ENCODE measurements around the gene AUTS2. TPM values are rescaled to one million over a fixed set of nuclear protein-coding genes. Genes with fewer than 3 reads are reported as not detected.

AUTS2 gene
- total and polyA plus RNA-seq, 2 experiments from 2014 or later: 3.0 to 4.4 TPM

GRCh38 chr7:69947998-69948397, 349.7 kb downstream of the AUTS2 start:
- Histone ChIP-seq H3K4me2 (ENCODE audit: unreplicated experiment) (no peak overlapping the region), H3K27ac (no peak overlapping the region), H4K20me1 (ENCODE audit: insufficient read depth) (no peaks in the 10 kb centered on the region), H3K9me3 (ENCODE audit: low read depth) (no peaks in the 10 kb centered on the region), H3K9ac (no peak overlapping the region), H3K27me3 (replicated peaks; ENCODE audit: insufficient read depth) (no peaks in the 10 kb centered on the region), H3K4me3 (no peak overlapping the region), H3K79me2 (ENCODE audit: insufficient read depth) (no peaks in the 10 kb centered on the region), H2AFZ (no peak overlapping the region), H3K36me3 (ENCODE audit: low read depth) (no peaks in the 10 kb centered on the region), H3K4me1 (ENCODE audit: insufficient read depth) (no peaks in the 10 kb centered on the region), H3F3A (ENCODE audit: insufficient read depth) (no peaks in the 10 kb centered on the region), H3K9me2 (ENCODE audit: insufficient read depth) (no peaks in the 10 kb centered on the region)
- no peak for TF ChIP-seq EZH2phosphoT487 (IDR thresholded peaks at IDR 0.05; ENCODE audit: insufficient read depth, low read depth)
- TF ChIP-seq EZH2 (IDR thresholded peaks at IDR 0.05; ENCODE audit: insufficient read depth, poor library complexity, severe bottlenecking): no peak
- in situ Hi-C loops (cut with MboI): no loop called here
- 85 to 93% methylated on average over 3 of the region's 3 CpGs for WGBS, 2 experiments (ENCODE audit: low coverage in 1 of 2, low lambda C conversion rate in 2 of 2, missing lambda C conversion rate in 2 of 2)
- no peak for DNase-seq

- Histone ChIP-seq H3K4me2 (ENCODE audit: unreplicated experiment) (no peak overlapping the region), H3K27ac (no peak overlapping the region), H3K4me1 (ENCODE audit: insufficient read depth) (no peaks in the 10 kb centered on the region), H2AFZ (no peak overlapping the region), H4K20me1 (ENCODE audit: insufficient read depth) (no peaks in the 10 kb centered on the region), H3K4me3 (no peak overlapping the region), H3K9me2 (ENCODE audit: insufficient read depth) (no peaks in the 10 kb centered on the region), H3K9me3 (ENCODE audit: low read depth) (no peaks in the 10 kb centered on the region), H3K36me3 (ENCODE audit: low read depth) (no peaks in the 10 kb centered on the region), H3F3A (ENCODE audit: insufficient read depth) (no peaks in the 10 kb centered on the region), H3K79me2 (ENCODE audit: insufficient read depth) (no peaks in the 10 kb centered on the region), H3K9ac (no peak overlapping the region), H3K27me3 (replicated peaks; ENCODE audit: insufficient read depth) (no peaks in the 10 kb centered on the region)
- WGBS, 2 experiments (ENCODE audit: low coverage in 1 of 2, low lambda C conversion rate in 2 of 2, missing lambda C conversion rate in 2 of 2): 73 to 77% methylated on average over 2 of the region's 2 CpGs
- TF ChIP-seq EZH2 (IDR thresholded peaks at IDR 0.05; ENCODE audit: insufficient read depth, poor library complexity, severe bottlenecking) (no peak), EZH2phosphoT487 (IDR thresholded peaks at IDR 0.05; ENCODE audit: insufficient read depth, low read depth) (no peak)
- in situ Hi-C loops (cut with MboI): no loop called here
- no peak for DNase-seq
Measured at GRCh38 chr7:69949122-69949521, 350.8 kb downstream of the AUTS2 start.

- Histone ChIP-seq H3K4me1 (ENCODE audit: insufficient read depth) (no peaks in the 10 kb centered on the region), H4K20me1 (ENCODE audit: insufficient read depth) (no peaks in the 10 kb centered on the region), H3K4me2 (ENCODE audit: unreplicated experiment) (no peak overlapping the region), H3K79me2 (ENCODE audit: insufficient read depth) (no peaks in the 10 kb centered on the region), H3K4me3 (no peak overlapping the region), H3K9me2 (ENCODE audit: insufficient read depth) (no peaks in the 10 kb centered on the region), H3K36me3 (ENCODE audit: low read depth) (no peaks in the 10 kb centered on the region), H3K9me3 (ENCODE audit: low read depth) (no peaks in the 10 kb centered on the region), H3K27me3 (replicated peaks; ENCODE audit: insufficient read depth) (no peaks in the 10 kb centered on the region), H3F3A (ENCODE audit: insufficient read depth) (no peaks in the 10 kb centered on the region), H3K9ac (no peak overlapping the region), H2AFZ (no peak overlapping the region), H3K27ac (no peak overlapping the region)
- DNase-seq: no peak
- WGBS, 2 experiments (ENCODE audit: low coverage in 1 of 2, low lambda C conversion rate in 2 of 2, missing lambda C conversion rate in 2 of 2): 78 to 82% methylated on average over 3 of the region's 3 CpGs
- TF ChIP-seq EZH2 (IDR thresholded peaks at IDR 0.05; ENCODE audit: insufficient read depth, poor library complexity, severe bottlenecking): no peak
- TF ChIP-seq EZH2phosphoT487 (IDR thresholded peaks at IDR 0.05; ENCODE audit: insufficient read depth, low read depth): no peak
- in situ Hi-C loops (cut with MboI): no loop called here
Measured at GRCh38 chr7:69951458-69951857, 353.2 kb downstream of the AUTS2 start.

GRCh38 chr7:69953136-69954067, 355.1 kb downstream of the AUTS2 start:
- H3K9ac ChIP-seq: no peak overlapping the region
- no peaks in the 10 kb centered on the region for H3K79me2 ChIP-seq (ENCODE audit: insufficient read depth)
- no peak overlapping the region for H3K4me2 ChIP-seq (ENCODE audit: unreplicated experiment)
- no peak for TF ChIP-seq EZH2 (IDR thresholded peaks at IDR 0.05; ENCODE audit: insufficient read depth, poor library complexity, severe bottlenecking)
- TF ChIP-seq EZH2phosphoT487 (IDR thresholded peaks at IDR 0.05; ENCODE audit: insufficient read depth, low read depth): no peak
- no peaks in the 10 kb centered on the region for H3K36me3 ChIP-seq (ENCODE audit: low read depth)
- H3K9me2 ChIP-seq (ENCODE audit: insufficient read depth): no peaks in the 10 kb centered on the region
- WGBS, 2 experiments (ENCODE audit: low coverage in 1 of 2, low lambda C conversion rate in 2 of 2, missing lambda C conversion rate in 2 of 2): 28 to 29% methylated on average over 6 of the region's 6 CpGs
- H3K27me3 ChIP-seq (replicated peaks; ENCODE audit: insufficient read depth): no peaks in the 10 kb centered on the region
- H3K4me3 ChIP-seq: no peak overlapping the region
- no peak overlapping the region for H2AFZ ChIP-seq
- no peak overlapping the region for H3K27ac ChIP-seq
- no peaks in the 10 kb centered on the region for H4K20me1 ChIP-seq (ENCODE audit: insufficient read depth)
- no peaks in the 10 kb centered on the region for H3F3A ChIP-seq (ENCODE audit: insufficient read depth)
- H3K9me3 ChIP-seq (ENCODE audit: low read depth): no peaks in the 10 kb centered on the region
- in situ Hi-C loops (cut with MboI): no loop called here
- no peak for DNase-seq
- H3K4me1 ChIP-seq (ENCODE audit: insufficient read depth): no peaks in the 10 kb centered on the region

Measured in GM23248 (cell line).